Fibroblast of villous mesenchyme (primary cell): Measurements from ENCODE around the gene ANKRD11. TPM values are rescaled to one million over a fixed set of nuclear protein-coding genes. Genes with fewer than 3 reads are reported as not detected.

Source experiments
- DNase-seq: peaks from one replicate; pipeline ENCODE4 v3.0.0-alpha.2; 2010; ENCODE audit warnings: low read depth
- H3K4me3 ChIP-seq: 2 replicates; pipeline ENCODE4 v1.5.1; 2011; ENCODE audit warnings: low read depth, mild to moderate bottlenecking, low read length
- CTCF ChIP-seq: IDR thresholded peaks from 2 replicates; pipeline ENCODE4 v1.5.1; 2012; ENCODE audit warnings: low read depth, mild to moderate bottlenecking, low read length; ENCODE audit not compliant: insufficient read depth
- total RNA-seq: library from RNA; depleted of rRNA; stranded (reverse); fragments of >200 nt; gene quantifications from 2 replicates; pipeline ENCODE4 v1.2.3, GENCODE V29; 2012

ANKRD11 gene
- total RNA-seq, 1 donor: 69.5 TPM

GRCh38 chr16:89289428-89290395 is 200.6 kb downstream of the ANKRD11 start:
- H3K4me3 ChIP-seq: no peak overlapping the region
- TF ChIP-seq CTCF: peak; percentile 91
- DNase-seq: peak; percentile 58

DNA sequence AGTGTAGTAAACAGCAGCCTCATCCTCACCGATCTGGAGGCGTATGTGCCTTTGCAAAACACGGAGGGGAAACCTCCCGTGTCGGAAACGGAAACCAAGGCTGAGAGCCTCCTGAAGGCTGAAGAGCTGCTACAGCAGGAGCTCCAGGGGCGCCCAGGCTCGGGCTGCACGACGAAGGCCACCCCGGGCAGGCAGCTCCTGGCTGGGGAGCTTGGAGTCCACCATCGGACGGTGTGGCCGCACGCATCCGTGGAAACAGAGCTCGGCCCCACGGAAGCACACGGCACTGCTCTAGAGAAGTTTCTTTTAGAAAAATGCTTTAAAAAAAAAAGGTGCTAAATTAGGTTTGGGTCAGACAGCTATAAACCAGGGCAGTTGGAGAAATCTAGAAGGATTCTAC is 201.4 kb downstream of the ANKRD11 start:
- no peak for DNase-seq
- no peak overlapping the region for H3K4me3 ChIP-seq
- TF ChIP-seq CTCF: no peak

- DNase-seq: no peak
- no peak overlapping the region for H3K4me3 ChIP-seq
- no peak for TF ChIP-seq CTCF
Observed at GRCh38 chr16:89288577-89288844, 201.8 kb downstream of the ANKRD11 start.

DNA sequence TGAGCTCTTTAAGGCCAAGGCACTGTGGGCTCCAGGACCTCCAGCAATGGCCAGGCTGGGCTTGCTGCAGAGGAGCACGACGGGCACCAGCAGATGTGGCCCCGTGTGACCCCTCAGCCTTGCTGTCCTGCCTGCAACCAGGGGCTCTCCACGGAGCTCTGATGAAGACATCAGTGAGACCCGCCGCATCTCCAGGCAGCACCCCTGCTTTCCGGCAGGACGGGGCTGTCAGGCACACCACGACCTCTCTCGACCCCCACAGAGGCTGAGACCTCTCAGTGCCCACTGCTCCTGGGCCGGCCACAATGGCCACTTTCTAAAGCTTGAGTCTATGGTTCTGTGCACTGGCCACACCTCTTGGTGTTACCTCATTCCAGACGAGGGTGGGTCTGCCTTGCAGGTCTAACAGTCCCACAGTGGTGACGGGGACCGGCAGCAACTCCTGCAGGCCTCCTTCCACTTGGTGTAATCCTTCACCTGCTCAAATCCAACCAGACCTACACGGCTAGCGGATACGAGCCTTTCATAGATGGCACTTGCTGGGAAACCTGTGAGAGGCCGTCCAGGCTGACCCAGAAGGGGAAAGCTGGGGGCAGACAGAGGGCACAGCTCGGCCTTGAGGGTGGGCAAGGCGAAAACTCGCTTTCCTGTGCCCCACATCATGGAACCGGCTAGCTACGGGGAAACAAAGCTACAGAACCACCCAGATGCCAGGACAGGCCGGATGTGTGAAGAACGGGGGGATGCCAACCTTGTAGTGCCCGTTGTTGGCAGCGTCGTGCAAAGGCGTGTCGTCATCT is 202.4 kb downstream of the ANKRD11 start:
- no peak for TF ChIP-seq CTCF
- DNase-seq: no peak

DNA sequence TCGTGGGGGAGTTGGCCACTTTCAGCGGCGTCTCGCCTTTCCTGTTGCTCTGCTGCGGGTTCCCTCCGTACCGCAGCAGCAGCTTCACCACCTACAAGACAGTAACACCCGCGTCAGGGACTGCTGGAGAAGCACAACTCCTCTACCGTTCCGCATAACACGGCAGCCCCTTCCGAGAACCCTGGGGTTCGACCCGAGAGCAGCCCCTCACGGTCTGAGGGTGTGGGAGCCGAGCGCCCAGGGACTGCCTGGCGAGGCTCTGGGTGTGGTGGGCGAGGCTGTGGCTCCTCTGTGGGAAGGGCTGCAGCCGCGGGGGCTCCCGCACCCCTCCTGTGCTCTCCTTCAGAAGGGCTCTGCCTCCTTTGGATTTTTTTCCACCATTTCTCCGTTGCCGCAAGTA is 204.3 kb downstream of the ANKRD11 start:
- no peak for DNase-seq
- no peak overlapping the region for H3K4me3 ChIP-seq
- TF ChIP-seq CTCF: no peak

More for the DNA sequence above, 202.4 kb downstream of the ANKRD11 start:
- H3K4me3 ChIP-seq: no peak overlapping the region

- no peak for TF ChIP-seq CTCF
- no peak for DNase-seq
- H3K4me3 ChIP-seq: no peak overlapping the region
Observed at GRCh38 chr16:89285381-89285780, 205.0 kb downstream of the ANKRD11 start.
